Gastroesophageal sphincter (tissue), 4 donors: ENCODE measurements around the gene RCVRN. TPM values are rescaled to one million over a fixed set of nuclear protein-coding genes. Genes with fewer than 3 reads are reported as not detected.

Source experiments
- ATAC-seq: fragments of 150-250 bp; one replicate; pipeline ENCODE4 v1.9.1; 2016; ENCODE audit warnings: mild to moderate bottlenecking, moderate library complexity
- H3K27ac ChIP-seq, 4 donors: fragments of 200-600 bp; sonication (generic) in 3 of 4; 1 replicate in 3 of 4; 2 replicates in 1 of 4; pipeline ENCODE4 v1.5.1; 2016 to 2019
- H3K27me3 ChIP-seq: fragments of 200-600 bp; sonication (generic); one replicate; pipeline ENCODE4 v1.5.1; 2019
- H3K36me3 ChIP-seq, 2 donors: fragments of 200-600 bp; sonication (generic); one replicate each; pipeline ENCODE4 v1.5.1; 2019; ENCODE audit warnings: control low read depth in 1 of 2
- H3K4me1 ChIP-seq, 3 donors: fragments of 200-600 bp; sonication (generic); 1 replicate in 2 of 3; 2 replicates in 1 of 3; pipeline ENCODE4 v1.5.1; 2016 to 2019; ENCODE audit warnings: control low read depth in 2 of 3
- H3K4me3 ChIP-seq, 2 donors: fragments of 200-600 bp; sonication (generic); one replicate each; pipeline ENCODE4 v1.5.1; 2019; ENCODE audit warnings: mild to moderate bottlenecking in 1 of 2, moderate library complexity in 1 of 2
- H3K9me3 ChIP-seq, 3 donors: fragments of 200-600 bp; sonication (generic); one replicate each; pipeline ENCODE4 v1.5.1; 2017 to 2019; ENCODE audit warnings: control low read depth in 2 of 3
- EP300 ChIP-seq: sonication (generic); formaldehyde crosslinking; IDR thresholded peaks from one replicate; pipeline ENCODE4 v1.6.1; 2017; ENCODE audit warnings: antibody characterized with exemption, mild to moderate bottlenecking
- POLR2A ChIP-seq, 2 donors: fragments of 450-650 bp; IDR thresholded peaks; one replicate each; pipeline ENCODE4 v1.6.1; 2017; ENCODE audit warnings: antibody characterized with exemption in 2 of 2, mild to moderate bottlenecking in 2 of 2, moderate library complexity in 1 of 2
- POLR2AphosphoS5 ChIP-seq: sonication (generic); formaldehyde crosslinking; IDR thresholded peaks from one replicate; pipeline ENCODE4 v1.6.1; 2017; ENCODE audit warnings: antibody characterized with exemption
- whole genome bisulfite sequencing, 2 donors: methylation state at CpG; one replicate each; pipeline ENCODE4 v1.1.5; 2018; ENCODE audit warnings: low coverage in 1 of 2; 5-methylcytosine and 5-hydroxymethylcytosine counted together
- total RNA-seq, 4 donors: library from RNA; depleted of rRNA; stranded (reverse); fragments of >200 nt; gene quantifications; one replicate each; pipeline ENCODE4 v1.1.0, GENCODE V29; 2016
- TF ChIP-seq, protein P1 (sequence below), 4 experiments: fragments of 200-600 bp in 2 of 4; fragments of 450-650 bp in 2 of 4; sonication (generic) in 1 of 4; IDR thresholded peaks; one replicate each; pipeline ENCODE4 v1.5.1; 2017 to 2019; ENCODE audit warnings: antibody characterized with exemption in 4 of 4, mild to moderate bottlenecking in 2 of 4, moderate library complexity in 2 of 4

The RCVRN gene
- total RNA-seq, 4 donors from 2014 or later: 0.27 to 0.81 (median 0.32) TPM; not detected in 1

DNA sequence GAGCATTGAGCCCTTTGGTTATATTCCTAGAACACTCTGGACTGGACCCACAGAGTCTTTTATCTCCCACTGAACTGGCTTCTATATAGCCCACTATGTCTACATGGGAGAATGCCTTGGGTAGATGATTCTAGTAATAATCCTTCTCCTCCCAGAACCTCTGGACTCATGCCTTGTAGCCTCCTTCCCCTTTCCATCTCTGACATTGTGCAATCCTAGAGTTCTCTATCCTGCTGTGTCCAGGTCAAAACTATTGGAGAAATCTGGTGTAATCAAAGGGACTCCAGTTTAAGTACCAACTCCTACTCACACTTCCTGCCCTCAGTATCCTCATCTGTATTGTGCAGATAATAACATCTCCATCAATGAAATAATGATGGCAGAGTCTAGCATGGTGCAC, 9.1 kb downstream of the RCVRN start:
- Histone ChIP-seq H3K36me3 (no peaks in the 10 kb centered on the region), H3K9me3 (peaks cover 0 to 12% (median 0%) of the 10 kb centered on the region in 3 donors), H3K4me1 (peaks cover 0 to 16% (median 6%) of the 10 kb centered on the region in 3 donors), H3K4me3 (no peak overlapping the region), H3K27ac (no peak overlapping the region), H3K27me3 (no peaks in the 10 kb centered on the region)
- ATAC-seq: peak; percentile 25
- TF ChIP-seq EP300: no peak
- no peak for TF ChIP-seq POLR2A (IDR thresholded peaks at IDR 0.05)
- TF ChIP-seq, protein P1, sequence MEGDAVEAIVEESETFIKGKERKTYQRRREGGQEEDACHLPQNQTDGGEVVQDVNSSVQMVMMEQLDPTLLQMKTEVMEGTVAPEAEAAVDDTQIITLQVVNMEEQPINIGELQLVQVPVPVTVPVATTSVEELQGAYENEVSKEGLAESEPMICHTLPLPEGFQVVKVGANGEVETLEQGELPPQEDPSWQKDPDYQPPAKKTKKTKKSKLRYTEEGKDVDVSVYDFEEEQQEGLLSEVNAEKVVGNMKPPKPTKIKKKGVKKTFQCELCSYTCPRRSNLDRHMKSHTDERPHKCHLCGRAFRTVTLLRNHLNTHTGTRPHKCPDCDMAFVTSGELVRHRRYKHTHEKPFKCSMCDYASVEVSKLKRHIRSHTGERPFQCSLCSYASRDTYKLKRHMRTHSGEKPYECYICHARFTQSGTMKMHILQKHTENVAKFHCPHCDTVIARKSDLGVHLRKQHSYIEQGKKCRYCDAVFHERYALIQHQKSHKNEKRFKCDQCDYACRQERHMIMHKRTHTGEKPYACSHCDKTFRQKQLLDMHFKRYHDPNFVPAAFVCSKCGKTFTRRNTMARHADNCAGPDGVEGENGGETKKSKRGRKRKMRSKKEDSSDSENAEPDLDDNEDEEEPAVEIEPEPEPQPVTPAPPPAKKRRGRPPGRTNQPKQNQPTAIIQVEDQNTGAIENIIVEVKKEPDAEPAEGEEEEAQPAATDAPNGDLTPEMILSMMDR (IDR thresholded peaks at IDR 0.05): no peak
- TF ChIP-seq POLR2AphosphoS5: no peak

DNA sequence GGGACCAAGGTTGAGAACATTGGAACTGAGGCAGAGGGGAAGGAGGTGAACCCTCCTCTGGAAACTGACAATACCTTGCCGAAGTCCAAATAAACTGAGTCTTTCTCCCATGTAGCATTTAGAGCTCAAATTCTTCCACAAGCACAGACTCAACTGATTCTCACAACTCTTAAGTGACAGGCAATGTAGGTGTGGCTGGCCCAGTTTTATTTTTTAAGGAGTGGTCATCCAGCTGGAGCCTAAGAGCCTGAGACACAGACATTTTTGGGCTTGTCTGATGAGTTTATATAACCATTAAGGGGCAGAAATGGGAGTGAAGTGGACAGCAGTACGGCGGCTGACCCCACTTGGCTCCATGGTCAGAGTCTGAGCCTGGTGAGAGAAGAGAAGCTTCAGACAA, 10.8 kb downstream of the RCVRN start:
- Histone ChIP-seq H3K27me3 (no peaks in the 10 kb centered on the region), H3K4me3 (no peak overlapping the region), H3K9me3 (peaks cover 0 to 12% (median 0%) of the 10 kb centered on the region in 3 donors), H3K36me3 (no peaks in the 10 kb centered on the region), H3K27ac (no peak overlapping the region), H3K4me1 (peaks cover 0 to 2% (median 0%) of the 10 kb centered on the region in 3 donors)
- no peak for ATAC-seq
- TF ChIP-seq POLR2AphosphoS5: no peak
- no peak for TF ChIP-seq EP300
- no peak for TF ChIP-seq POLR2A (IDR thresholded peaks at IDR 0.05)
- TF ChIP-seq, protein P1 (IDR thresholded peaks at IDR 0.05): no peak
- WGBS, 2 donors: 86 to 100% methylated on average over 1 to 2 of the region's 3 CpGs

DNA sequence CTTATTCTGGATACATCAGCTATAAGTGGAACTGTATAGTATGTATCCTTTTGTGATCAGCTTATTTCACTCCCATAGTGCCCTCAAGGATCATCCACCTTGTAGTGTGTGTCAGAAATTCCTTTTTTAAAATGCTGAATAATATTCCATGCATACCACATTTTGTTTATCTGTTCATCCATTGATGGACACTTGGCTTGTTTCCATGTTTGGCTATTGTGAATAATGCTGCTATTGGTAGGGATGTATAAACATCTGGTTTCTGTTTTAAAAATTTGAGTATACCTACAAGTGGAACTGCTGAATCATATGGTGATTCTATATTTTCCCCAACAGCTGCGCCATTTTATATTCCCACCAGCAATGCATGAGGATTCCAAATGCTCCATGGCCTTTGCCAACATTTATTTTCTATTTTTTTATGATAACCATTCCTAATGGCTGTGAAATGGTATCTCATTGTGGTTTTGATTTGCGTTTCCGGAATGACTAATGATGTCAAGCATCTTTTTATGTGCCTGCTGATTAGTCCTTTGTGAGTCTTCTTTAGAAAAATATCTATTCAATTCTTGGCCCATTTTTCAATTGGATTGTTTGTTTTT, 11.6 kb downstream of the RCVRN start:
- ATAC-seq: no peak
- WGBS, 2 donors: 69 to 100% methylated on average over 3 of the region's 3 CpGs
- TF ChIP-seq EP300 (no peak), POLR2A (IDR thresholded peaks at IDR 0.05) (no peak), POLR2AphosphoS5 (no peak)
- TF ChIP-seq, protein P1 (IDR thresholded peaks at IDR 0.05): no peak
- Histone ChIP-seq H3K4me3 (no peak overlapping the region), H3K9me3 (peaks cover 0 to 12% (median 0%) of the 10 kb centered on the region in 3 donors), H3K27ac (no peak overlapping the region), H3K36me3 (no peaks in the 10 kb centered on the region), H3K4me1 (no peaks in the 10 kb centered on the region), H3K27me3 (no peaks in the 10 kb centered on the region)

DNA sequence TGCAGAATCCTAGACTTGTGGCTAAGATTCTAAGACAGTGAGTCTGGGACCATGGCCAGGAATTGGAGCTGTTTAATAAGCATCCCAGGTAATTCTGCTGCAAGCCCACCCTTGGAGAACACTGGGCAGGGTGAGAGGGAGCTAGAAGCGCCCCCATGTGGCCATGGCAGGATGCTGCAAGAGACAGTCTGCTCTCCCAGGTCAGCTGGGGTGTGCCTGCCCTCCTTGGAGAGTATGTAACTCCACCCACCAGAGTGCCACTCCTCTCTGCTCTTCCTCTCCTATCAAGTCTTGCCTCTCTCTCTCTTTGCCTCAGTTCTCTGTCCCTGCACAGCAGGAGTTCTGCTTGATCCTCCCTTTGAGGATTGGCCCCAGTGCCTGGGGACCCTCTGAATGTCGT, 14.9 kb downstream of the RCVRN start:
- no peaks in the 10 kb centered on the region for H3K27me3 ChIP-seq
- H3K9me3 ChIP-seq: peaks cover 0 to 9% (median 0%) of the 10 kb centered on the region in 3 donors
- H3K36me3 ChIP-seq: no peaks in the 10 kb centered on the region
- H3K4me1 ChIP-seq: no peaks in the 10 kb centered on the region
- no peak for TF ChIP-seq EP300
- TF ChIP-seq, protein P1 (IDR thresholded peaks at IDR 0.05): peak; percentile 26 to 66 (median 40)
- H3K4me3 ChIP-seq: no peak overlapping the region
- H3K27ac ChIP-seq: no peak overlapping the region
- WGBS, 2 donors: 0 to 33% methylated on average over 1 of the region's 2 CpGs
- ATAC-seq: no peak

DNA sequence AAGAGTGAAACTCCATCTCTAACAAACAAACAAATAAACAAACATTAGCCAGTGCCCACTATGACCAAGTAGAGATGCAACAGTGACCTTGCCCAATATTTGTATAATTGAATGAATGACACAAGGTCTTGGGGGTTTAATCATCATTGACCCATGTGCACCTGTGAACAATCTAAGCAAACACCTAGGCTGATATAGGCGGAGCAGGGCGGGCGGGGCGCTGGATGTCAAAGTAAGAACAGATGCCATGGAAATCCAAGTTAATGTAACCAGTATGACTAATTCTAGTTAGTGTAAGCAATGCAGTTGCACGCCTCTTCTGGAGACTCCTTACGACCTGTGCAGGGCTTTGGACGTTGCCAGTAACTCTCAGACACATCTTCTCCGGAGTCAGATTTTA, 17.6 kb downstream of the RCVRN start:
- Histone ChIP-seq H3K27me3 (no peaks in the 10 kb centered on the region), H3K9me3 (peaks cover 0 to 19% (median 0%) of the 10 kb centered on the region in 3 donors), H3K4me1 (no peaks in the 10 kb centered on the region), H3K4me3 (no peak overlapping the region), H3K27ac (no peak overlapping the region), H3K36me3 (no peaks in the 10 kb centered on the region)
- TF ChIP-seq POLR2A (IDR thresholded peaks at IDR 0.05) (no peak), POLR2AphosphoS5 (no peak), EP300 (no peak)
- TF ChIP-seq, protein P1 (IDR thresholded peaks at IDR 0.05): no peak
- 88 to 97% methylated on average over 4 to 8 of the region's 8 CpGs for WGBS, 2 donors
- no peak for ATAC-seq
